Activated naive CD4-positive, alpha-beta T cell treated with anti-CD3 and anti-CD28 coated beads for 36 hours (primary cell): Measurements from ENCODE around the gene FSTL5. TPM values are rescaled to one million over a fixed set of nuclear protein-coding genes. Genes with fewer than 3 reads are reported as not detected.

Experiments used
- CTCF ChIA-PET: fragments of 350-600 bp; sonication (Branson Sonifier 250); formaldehyde crosslinking; loops from one replicate; lab custom pipeline; 2021; ENCODE audit warnings: antibody characterized with exemption; lab: Charles Lee
- DNase-seq: peaks from one replicate; pipeline ENCODE4 v3.0.0-alpha.2; 2020
- H3K27ac Mint-ChIP-seq: one replicate; pipeline ENCODE4 v1.8.0; 2021; ENCODE audit warnings: mild to moderate bottlenecking, mixed read lengths
- H3K27me3 Mint-ChIP-seq: one replicate; pipeline ENCODE4 v1.8.0; 2021; ENCODE audit warnings: low read depth, mixed read lengths
- H3K36me3 Mint-ChIP-seq: one replicate; pipeline ENCODE4 v1.8.0; 2021; ENCODE audit warnings: low read depth, mixed read lengths
- H3K4me1 Mint-ChIP-seq: one replicate; pipeline ENCODE4 v1.8.0; 2021; ENCODE audit warnings: low read depth, mixed read lengths
- H3K4me3 Mint-ChIP-seq: one replicate; pipeline ENCODE4 v1.8.0; 2021; ENCODE audit warnings: mild to moderate bottlenecking, moderate library complexity, mixed read lengths
- H3K9me3 Mint-ChIP-seq: one replicate; pipeline ENCODE4 v1.8.0; 2021; ENCODE audit warnings: mixed read lengths
- intact Hi-C: fragments of 100-400 bp; cut with micrococcal nuclease; formaldehyde crosslinking; loops from one replicate; pipeline ENCODE4 v1.15.1; 2023
- total RNA-seq, 2 experiments: library from RNA; stranded (reverse); gene quantifications; one replicate each; pipeline ENCODE4 v1.2.3, GENCODE V29; 2021

The FSTL5 gene
- total RNA-seq, 2 experiments from 2014 or later = not detected

GRCh38 chr4:162061214-162061613 lies 102.6 kb downstream of the FSTL5 start:
- no peak overlapping the region for H3K4me3 Mint-ChIP-seq
- intact Hi-C loops = no loop called here
- CTCF ChIA-PET = no interaction called here
- H3K27me3 Mint-ChIP-seq = no peaks in the 10 kb centered on the region
- peaks cover 3% of the 10 kb centered on the region for H3K9me3 Mint-ChIP-seq
- no peak for DNase-seq
- no peak overlapping the region for H3K27ac Mint-ChIP-seq
- no peaks in the 10 kb centered on the region for H3K36me3 Mint-ChIP-seq
- H3K4me1 Mint-ChIP-seq = no peaks in the 10 kb centered on the region

- CTCF ChIA-PET = no interaction called here
- no peaks in the 10 kb centered on the region for H3K4me1 Mint-ChIP-seq
- intact Hi-C loops = no loop called here
- no peak overlapping the region for H3K4me3 Mint-ChIP-seq
- no peak overlapping the region for H3K27ac Mint-ChIP-seq
- no peaks in the 10 kb centered on the region for H3K36me3 Mint-ChIP-seq
- DNase-seq = no peak
- H3K9me3 Mint-ChIP-seq = peaks cover 3% of the 10 kb centered on the region
- no peaks in the 10 kb centered on the region for H3K27me3 Mint-ChIP-seq
Measured at GRCh38 chr4:162059656-162060055, 104.1 kb downstream of the FSTL5 start.

GRCh38 chr4:162056990-162057389 lies 106.8 kb downstream of the FSTL5 start:
- CTCF ChIA-PET = no interaction called here
- no peak for DNase-seq
- Mint-ChIP-seq H3K27ac (no peak overlapping the region), H3K4me1 (no peaks in the 10 kb centered on the region), H3K36me3 (no peaks in the 10 kb centered on the region), H3K9me3 (peaks cover 2% of the 10 kb centered on the region), H3K27me3 (no peaks in the 10 kb centered on the region), H3K4me3 (no peak overlapping the region)
- intact Hi-C loops = no loop called here

- no peaks in the 10 kb centered on the region for H3K36me3 Mint-ChIP-seq
- H3K27me3 Mint-ChIP-seq = no peaks in the 10 kb centered on the region
- CTCF ChIA-PET = no interaction called here
- peaks cover 2% of the 10 kb centered on the region for H3K9me3 Mint-ChIP-seq
- intact Hi-C loops = no loop called here
- no peaks in the 10 kb centered on the region for H3K4me1 Mint-ChIP-seq
- no peak for DNase-seq
- no peak overlapping the region for H3K4me3 Mint-ChIP-seq
- no peak overlapping the region for H3K27ac Mint-ChIP-seq
Measured at GRCh38 chr4:162046135-162046534, 117.7 kb downstream of the FSTL5 start.

- Mint-ChIP-seq H3K4me1 (no peaks in the 10 kb centered on the region), H3K9me3 (peaks cover 8% of the 10 kb centered on the region), H3K27ac (no peak overlapping the region), H3K27me3 (no peaks in the 10 kb centered on the region), H3K36me3 (no peaks in the 10 kb centered on the region), H3K4me3 (no peak overlapping the region)
- DNase-seq = no peak
- intact Hi-C loops = no loop called here
- CTCF ChIA-PET = no interaction called here
Measured at GRCh38 chr4:162038112-162038511, 125.7 kb downstream of the FSTL5 start.

- intact Hi-C loops = no loop called here
- CTCF ChIA-PET = no interaction called here
Measured at GRCh38 chr4:162017863-162018262, 145.9 kb downstream of the FSTL5 start.

GRCh38 chr4:162016991-162017390 lies 146.8 kb downstream of the FSTL5 start:
- H3K4me1 Mint-ChIP-seq = no peaks in the 10 kb centered on the region
- H3K4me3 Mint-ChIP-seq = no peak overlapping the region
- H3K9me3 Mint-ChIP-seq = no peaks in the 10 kb centered on the region
- no peak for DNase-seq
- CTCF ChIA-PET = no interaction called here
- H3K27ac Mint-ChIP-seq = no peak overlapping the region
- no peaks in the 10 kb centered on the region for H3K36me3 Mint-ChIP-seq
- no peaks in the 10 kb centered on the region for H3K27me3 Mint-ChIP-seq
- intact Hi-C loops = no loop called here

More at GRCh38 chr4:162017863-162018262, 145.9 kb downstream of the FSTL5 start:
- Mint-ChIP-seq H3K27ac (no peak overlapping the region), H3K36me3 (no peaks in the 10 kb centered on the region), H3K4me3 (no peak overlapping the region), H3K9me3 (peaks cover 3% of the 10 kb centered on the region), H3K27me3 (no peaks in the 10 kb centered on the region), H3K4me1 (no peaks in the 10 kb centered on the region)
- no peak for DNase-seq

- Mint-ChIP-seq H3K36me3 (no peaks in the 10 kb centered on the region), H3K27ac (no peak overlapping the region), H3K4me1 (no peaks in the 10 kb centered on the region), H3K27me3 (no peaks in the 10 kb centered on the region), H3K4me3 (no peak overlapping the region), H3K9me3 (no peaks in the 10 kb centered on the region)
- no peak for DNase-seq
- intact Hi-C loops = no loop called here
- CTCF ChIA-PET = no interaction called here
Measured at GRCh38 chr4:162016219-162016618, 147.6 kb downstream of the FSTL5 start.

GRCh38 chr4:162015090-162015489 lies 148.7 kb downstream of the FSTL5 start:
- DNase-seq = no peak
- Mint-ChIP-seq H3K4me1 (no peaks in the 10 kb centered on the region), H3K36me3 (no peaks in the 10 kb centered on the region), H3K4me3 (no peak overlapping the region), H3K27me3 (no peaks in the 10 kb centered on the region), H3K27ac (no peak overlapping the region), H3K9me3 (peaks cover 2% of the 10 kb centered on the region)
- CTCF ChIA-PET = no interaction called here
- intact Hi-C loops = no loop called here

GRCh38 chr4:162011089-162011488 lies 152.7 kb downstream of the FSTL5 start:
- DNase-seq = no peak
- peaks cover 2% of the 10 kb centered on the region for H3K9me3 Mint-ChIP-seq
- intact Hi-C loops = no loop called here
- CTCF ChIA-PET = no interaction called here
- H3K36me3 Mint-ChIP-seq = no peaks in the 10 kb centered on the region
- no peak overlapping the region for H3K4me3 Mint-ChIP-seq
- H3K27ac Mint-ChIP-seq = no peak overlapping the region
- no peaks in the 10 kb centered on the region for H3K4me1 Mint-ChIP-seq
- H3K27me3 Mint-ChIP-seq = no peaks in the 10 kb centered on the region

- Mint-ChIP-seq H3K4me3 (no peak overlapping the region), H3K27ac (no peak overlapping the region), H3K4me1 (no peaks in the 10 kb centered on the region), H3K9me3 (peaks cover 2% of the 10 kb centered on the region), H3K36me3 (no peaks in the 10 kb centered on the region), H3K27me3 (no peaks in the 10 kb centered on the region)
- no peak for DNase-seq
- intact Hi-C loops = no loop called here
- CTCF ChIA-PET = no interaction called here
Measured at GRCh38 chr4:162010362-162010761, 153.4 kb downstream of the FSTL5 start.

- H3K27ac Mint-ChIP-seq = no peak overlapping the region
- H3K36me3 Mint-ChIP-seq = no peaks in the 10 kb centered on the region
- CTCF ChIA-PET = interaction anchor here (0.6 kb wide), 1 partner anchor 314 kb away, joined by 3 read pairs; no protein-coding TSS in a partner anchor
- intact Hi-C loops = no loop called here
- DNase-seq = no peak
- H3K4me3 Mint-ChIP-seq = no peak overlapping the region
- peaks cover 19% of the 10 kb centered on the region for H3K9me3 Mint-ChIP-seq
- H3K27me3 Mint-ChIP-seq = no peaks in the 10 kb centered on the region
- H3K4me1 Mint-ChIP-seq = no peaks in the 10 kb centered on the region
Measured at GRCh38 chr4:161992317-161992716, 171.5 kb downstream of the FSTL5 start.

GRCh38 chr4:161991811-161992210 lies 172.0 kb downstream of the FSTL5 start:
- no peaks in the 10 kb centered on the region for H3K36me3 Mint-ChIP-seq
- H3K4me3 Mint-ChIP-seq = no peak overlapping the region
- DNase-seq = no peak
- intact Hi-C loops = no loop called here
- no peak overlapping the region for H3K27ac Mint-ChIP-seq
- H3K27me3 Mint-ChIP-seq = no peaks in the 10 kb centered on the region
- no peaks in the 10 kb centered on the region for H3K4me1 Mint-ChIP-seq
- H3K9me3 Mint-ChIP-seq = peaks cover 19% of the 10 kb centered on the region
- CTCF ChIA-PET = no interaction called here

- intact Hi-C loops = no loop called here
- H3K4me1 Mint-ChIP-seq = no peaks in the 10 kb centered on the region
- peaks cover 16% of the 10 kb centered on the region for H3K9me3 Mint-ChIP-seq
- H3K4me3 Mint-ChIP-seq = no peak overlapping the region
- no peaks in the 10 kb centered on the region for H3K36me3 Mint-ChIP-seq
- H3K27ac Mint-ChIP-seq = no peak overlapping the region
- no peaks in the 10 kb centered on the region for H3K27me3 Mint-ChIP-seq
- DNase-seq = no peak
- CTCF ChIA-PET = no interaction called here
Measured at GRCh38 chr4:161990721-161991120, 173.1 kb downstream of the FSTL5 start.
